Epidermal melanocyte (primary cell): ENCODE measurements around the gene MORN3.
"Not testable (repeated sequence)": the region's sequence is repeated elsewhere in the genome, so short reads cannot be mapped to it uniquely, and the experiment has no call there.

Experiments used
- DNase-seq: peaks from one replicate; pipeline ENCODE4 v3.0.0; 2011; ENCODE audit warnings: low spot score; ENCODE audit not compliant: insufficient read length

MORN3 gene

GRCh38 chr12:121669521-121669900 is at the start of gene MORN3:
Gene MORN3, minus strand, starts transcription at chr12:121669654. Its CDS starts 171 bp downstream, at chr12:121669483.
- no peak for DNase-seq

GRCh38 chr12:121718653-121719239 is 49.3 kb upstream of the MORN3 start:
- no peak for DNase-seq

- DNase-seq = no peak
These were observed 47.7 kb upstream of the MORN3 start for GRCh38 chr12:121717041-121717699.

- no peak for DNase-seq
These were observed 46.5 kb upstream of the MORN3 start for GRCh38 chr12:121715862-121716435.

- not testable (repeated sequence) for DNase-seq
These were observed 45.6 kb upstream of the MORN3 start for GRCh38 chr12:121715055-121715454.

GRCh38 chr12:121713793-121714192 is 44.3 kb upstream of the MORN3 start:
- no peak for DNase-seq

GRCh38 chr12:121713257-121713777 is 43.9 kb upstream of the MORN3 start:
- DNase-seq = no peak

GRCh38 chr12:121712461-121713256 is 43.2 kb upstream of the MORN3 start, which contains the start of gene TMEM120B:
Gene TMEM120B, plus strand, starts transcription at chr12:121712752. Its CDS starts 144 bp downstream, at chr12:121712896.
- peak; percentile 52 for DNase-seq

- DNase-seq = no peak
These were observed 42.7 kb upstream of the MORN3 start for GRCh38 chr12:121712190-121712460.

- DNase-seq = no peak
These were observed 42.1 kb upstream of the MORN3 start for GRCh38 chr12:121711361-121712189.

GRCh38 chr12:121709478-121709961 is 40.1 kb upstream of the MORN3 start:
- DNase-seq = no peak

- DNase-seq = not testable (repeated sequence)
These were observed 39.6 kb upstream of the MORN3 start for GRCh38 chr12:121709064-121709424.

GRCh38 chr12:121708313-121709063 is 39.0 kb upstream of the MORN3 start:
- no peak for DNase-seq

- DNase-seq = no peak
These were observed 36.1 kb upstream of the MORN3 start for GRCh38 chr12:121705514-121705913.

- DNase-seq = no peak
These were observed 33.5 kb upstream of the MORN3 start for GRCh38 chr12:121702944-121703343.

GRCh38 chr12:121701667-121702277 is 32.3 kb upstream of the MORN3 start:
- DNase-seq = no peak

GRCh38 chr12:121697861-121698260 is 28.4 kb upstream of the MORN3 start:
- DNase-seq = not testable (repeated sequence)

- peak; percentile 58 for DNase-seq
These were observed 27.7 kb upstream of the MORN3 start for GRCh38 chr12:121697093-121697698.

GRCh38 chr12:121693155-121693687 is 23.8 kb upstream of the MORN3 start:
- no peak for DNase-seq
